ENCODE measurements around the gene TTC9. TPM values are rescaled to one million over a fixed set of nuclear protein-coding genes. Genes with fewer than 3 reads are reported as not detected.
A peak's percentile ranks its signal among the peaks of the same experiment; 100 is the strongest.
"Not testable (repeated sequence)": the region's sequence is repeated elsewhere in the genome, so short reads cannot be mapped to it uniquely, and the experiment has no call there.

The TTC9 gene
- total RNA-seq, 1 experiment from 2014 or later: 4.8 TPM

GRCh38 chr14:70665448-70666360 is 24.0 kb downstream of the TTC9 start:
- in situ Hi-C loops (cut with HindIII; ENCODE audit: low pct_unique_long_range_greater_than_20kb, low sequenced_read_pairs): no loop called here
- peak; percentile 31 for DNase-seq (ENCODE audit: low read depth)

GRCh38 chr14:70666361-70666686 is 24.6 kb downstream of the TTC9 start:
- in situ Hi-C loops (cut with HindIII; ENCODE audit: low pct_unique_long_range_greater_than_20kb, low sequenced_read_pairs): no loop called here
- no peak for DNase-seq (ENCODE audit: low read depth)

GRCh38 chr14:70670992-70671651 is 29.4 kb downstream of the TTC9 start:
- in situ Hi-C loops (cut with HindIII; ENCODE audit: low pct_unique_long_range_greater_than_20kb, low sequenced_read_pairs): no loop called here
- DNase-seq (ENCODE audit: low read depth): no peak

GRCh38 chr14:70671652-70672644 is 30.2 kb downstream of the TTC9 start:
- in situ Hi-C loops (cut with HindIII; ENCODE audit: low pct_unique_long_range_greater_than_20kb, low sequenced_read_pairs): no loop called here
- DNase-seq (ENCODE audit: low read depth): no peak

GRCh38 chr14:70677341-70677740 is 35.6 kb downstream of the TTC9 start:
- no peak for DNase-seq (ENCODE audit: low read depth)
- in situ Hi-C loops (cut with HindIII; ENCODE audit: low pct_unique_long_range_greater_than_20kb, low sequenced_read_pairs): no loop called here

GRCh38 chr14:70680748-70681147 is 39.0 kb downstream of the TTC9 start:
- DNase-seq (ENCODE audit: low read depth): no peak
- in situ Hi-C loops (cut with HindIII; ENCODE audit: low pct_unique_long_range_greater_than_20kb, low sequenced_read_pairs): no loop called here

- in situ Hi-C loops (cut with HindIII; ENCODE audit: low pct_unique_long_range_greater_than_20kb, low sequenced_read_pairs): no loop called here
- no peak for DNase-seq (ENCODE audit: low read depth)
Observed at GRCh38 chr14:70683983-70684382, 42.3 kb downstream of the TTC9 start.

- no peak for DNase-seq (ENCODE audit: low read depth)
- in situ Hi-C loops (cut with HindIII; ENCODE audit: low pct_unique_long_range_greater_than_20kb, low sequenced_read_pairs): no loop called here
Observed at GRCh38 chr14:70685474-70686197, 43.9 kb downstream of the TTC9 start.

- in situ Hi-C loops (cut with HindIII; ENCODE audit: low pct_unique_long_range_greater_than_20kb, low sequenced_read_pairs): no loop called here
Observed at GRCh38 chr14:70692210-70692609, 50.5 kb downstream of the TTC9 start.

GRCh38 chr14:70696026-70696425 is 54.3 kb downstream of the TTC9 start:
- DNase-seq (ENCODE audit: low read depth): no peak
- in situ Hi-C loops (cut with HindIII; ENCODE audit: low pct_unique_long_range_greater_than_20kb, low sequenced_read_pairs): no loop called here

More at GRCh38 chr14:70692210-70692609, 50.5 kb downstream of the TTC9 start:
- no peak for DNase-seq (ENCODE audit: low read depth)

- DNase-seq (ENCODE audit: low read depth): no peak
- in situ Hi-C loops (cut with HindIII; ENCODE audit: low pct_unique_long_range_greater_than_20kb, low sequenced_read_pairs): no loop called here
Observed at GRCh38 chr14:70697701-70698100, 56.0 kb downstream of the TTC9 start.

- DNase-seq (ENCODE audit: low read depth): no peak
- in situ Hi-C loops (cut with HindIII; ENCODE audit: low pct_unique_long_range_greater_than_20kb, low sequenced_read_pairs): no loop called here
Observed at GRCh38 chr14:70698288-70698687, 56.6 kb downstream of the TTC9 start.

- in situ Hi-C loops (cut with HindIII; ENCODE audit: low pct_unique_long_range_greater_than_20kb, low sequenced_read_pairs): no loop called here
- no peak for DNase-seq (ENCODE audit: low read depth)
Observed at GRCh38 chr14:70699646-70700045, 57.9 kb downstream of the TTC9 start.

GRCh38 chr14:70700955-70701585 is 59.4 kb downstream of the TTC9 start:
- in situ Hi-C loops (cut with HindIII; ENCODE audit: low pct_unique_long_range_greater_than_20kb, low sequenced_read_pairs): no loop called here
- no peak for DNase-seq (ENCODE audit: low read depth)

GRCh38 chr14:70701610-70702009 is 59.9 kb downstream of the TTC9 start:
- in situ Hi-C loops (cut with HindIII; ENCODE audit: low pct_unique_long_range_greater_than_20kb, low sequenced_read_pairs): no loop called here
- no peak for DNase-seq (ENCODE audit: low read depth)

- in situ Hi-C loops (cut with HindIII; ENCODE audit: low pct_unique_long_range_greater_than_20kb, low sequenced_read_pairs): no loop called here
Observed at GRCh38 chr14:70702161-70702560, 60.4 kb downstream of the TTC9 start.

GRCh38 chr14:70703621-70704168 is 62.0 kb downstream of the TTC9 start:
- in situ Hi-C loops (cut with HindIII; ENCODE audit: low pct_unique_long_range_greater_than_20kb, low sequenced_read_pairs); DNase-seq (ENCODE audit: low read depth): not testable (repeated sequence)

More at GRCh38 chr14:70702161-70702560, 60.4 kb downstream of the TTC9 start:
- DNase-seq (ENCODE audit: low read depth): no peak

Data from Caki2 (cell line).